Measurements from ENCODE around the gene IL17D.

The IL17D gene

DNA sequence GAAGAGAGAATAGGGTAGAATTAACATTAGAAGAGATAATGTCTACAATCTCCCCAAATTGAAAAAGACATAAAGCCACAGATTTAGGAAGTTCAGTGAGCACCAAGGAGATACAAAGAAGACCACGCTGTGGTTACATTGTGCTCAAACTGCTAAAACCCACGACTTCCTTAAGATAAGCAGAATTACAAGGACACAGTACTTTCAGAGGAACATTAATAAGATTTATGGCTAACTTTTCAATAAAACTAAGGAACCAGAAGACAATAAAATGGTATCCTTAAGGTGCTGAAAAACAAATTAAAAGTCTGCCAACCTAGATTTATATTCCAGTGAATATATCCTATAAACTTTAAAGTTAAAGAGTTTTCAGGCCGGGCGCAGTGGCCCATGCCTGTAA is 7.4 kb upstream of the IL17D start:
- no peak for DNase-seq

DNA sequence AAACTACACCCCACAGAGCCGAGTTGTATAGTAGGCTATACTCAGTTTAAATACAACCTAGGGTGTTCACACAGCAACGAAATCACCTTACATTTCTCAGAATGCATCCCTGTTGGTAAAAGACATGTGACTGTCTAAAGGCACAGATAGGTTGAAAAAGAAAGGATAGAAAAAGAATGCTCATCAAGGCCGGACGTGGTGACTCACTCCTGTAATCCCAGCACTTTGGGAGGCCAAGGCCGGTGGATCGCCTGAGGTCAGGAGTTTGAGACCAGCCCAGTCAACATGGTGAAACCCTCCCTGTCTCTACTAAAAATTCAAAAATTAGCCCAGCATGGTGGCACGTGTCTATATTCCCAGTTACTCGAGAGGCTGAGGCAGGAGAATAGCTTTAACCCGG is 3.8 kb upstream of the IL17D start:
- no peak for DNase-seq

DNA sequence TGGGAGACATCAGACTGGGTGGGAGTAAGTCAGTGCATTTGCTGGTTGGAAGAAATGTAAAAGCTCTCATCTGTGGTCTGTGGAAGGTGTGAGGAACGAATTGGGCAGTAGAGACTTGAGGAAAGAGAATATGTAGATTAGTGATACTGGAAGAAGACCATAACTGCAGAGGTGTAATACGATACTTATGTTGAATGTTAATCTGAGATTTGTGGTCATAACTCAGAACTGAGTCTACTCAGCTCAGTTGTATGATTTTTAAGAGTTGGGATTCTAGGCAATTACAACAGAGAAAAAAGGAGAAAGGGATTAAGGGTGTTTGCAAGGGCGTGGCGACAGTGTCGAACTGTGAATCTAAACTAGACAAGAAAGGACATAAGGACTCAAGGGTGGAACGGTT is 3.2 kb upstream of the IL17D start:
- DNase-seq = no peak

DNA sequence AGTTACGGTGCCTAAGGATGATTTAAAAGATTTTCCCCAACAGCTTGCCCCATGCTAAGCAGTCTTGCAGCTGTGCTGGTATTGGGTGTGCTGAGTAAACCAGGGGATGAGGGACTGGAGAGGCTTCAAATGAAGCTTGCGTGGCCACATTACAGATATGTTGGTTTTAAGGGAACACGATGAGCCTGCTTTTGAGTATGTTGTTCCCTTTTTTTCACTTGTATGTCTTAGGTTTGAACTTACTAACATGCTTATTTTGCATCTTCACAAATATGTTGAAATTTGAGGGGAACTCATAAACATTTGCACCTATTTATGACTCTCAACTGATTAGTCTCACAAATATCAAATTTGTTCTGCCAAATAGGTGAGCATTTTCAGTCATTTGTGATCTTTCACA is 2.0 kb upstream of the IL17D start:
- DNase-seq = no peak

DNA sequence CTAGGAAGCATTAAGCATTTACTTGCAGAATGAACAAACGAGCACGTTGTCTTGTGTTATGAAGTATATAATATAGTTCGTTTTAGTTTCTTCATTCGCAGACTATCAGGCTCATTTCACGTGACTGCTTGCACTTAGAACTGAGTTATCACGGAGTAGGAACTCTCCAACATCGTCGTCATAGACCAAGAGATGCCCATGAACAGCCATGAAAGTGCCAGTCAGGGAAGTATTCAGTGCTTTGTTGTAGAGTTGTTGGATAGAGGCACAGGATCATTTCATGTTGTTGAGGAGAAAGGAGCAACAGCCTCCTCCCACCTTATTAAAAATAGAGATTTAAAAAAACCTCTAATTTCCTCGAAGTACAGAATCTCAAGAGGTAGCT is 977 bp upstream of the IL17D start:
- DNase-seq = no peak

DNA sequence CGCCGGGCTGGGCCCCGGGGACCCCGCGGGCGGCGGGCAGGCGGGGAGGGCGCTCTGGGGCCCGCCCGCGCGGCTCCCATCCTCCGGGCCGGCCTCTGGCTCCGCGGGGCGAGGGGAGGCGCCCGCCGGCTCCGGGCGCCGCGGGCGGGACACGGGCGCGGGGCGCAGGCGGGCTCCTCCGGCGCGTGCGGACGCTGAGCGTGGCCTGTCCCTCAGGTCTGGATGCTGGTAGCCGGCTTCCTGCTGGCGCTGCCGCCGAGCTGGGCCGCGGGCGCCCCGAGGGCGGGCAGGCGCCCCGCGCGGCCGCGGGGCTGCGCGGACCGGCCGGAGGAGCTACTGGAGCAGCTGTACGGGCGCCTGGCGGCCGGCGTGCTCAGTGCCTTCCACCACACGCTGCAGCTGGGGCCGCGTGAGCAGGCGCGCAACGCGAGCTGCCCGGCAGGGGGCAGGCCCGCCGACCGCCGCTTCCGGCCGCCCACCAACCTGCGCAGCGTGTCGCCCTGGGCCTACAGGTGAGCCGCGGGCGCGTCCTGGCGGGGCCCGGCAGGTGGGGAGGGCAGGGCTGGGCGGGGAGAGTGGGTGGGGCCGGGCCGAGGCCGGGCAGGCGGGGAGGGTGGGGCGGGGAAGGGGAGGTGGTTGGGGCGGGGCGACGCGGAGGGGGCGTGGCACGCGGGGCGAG is 420 bp downstream of the IL17D start:
- peak; percentile 67 for DNase-seq

DNA sequence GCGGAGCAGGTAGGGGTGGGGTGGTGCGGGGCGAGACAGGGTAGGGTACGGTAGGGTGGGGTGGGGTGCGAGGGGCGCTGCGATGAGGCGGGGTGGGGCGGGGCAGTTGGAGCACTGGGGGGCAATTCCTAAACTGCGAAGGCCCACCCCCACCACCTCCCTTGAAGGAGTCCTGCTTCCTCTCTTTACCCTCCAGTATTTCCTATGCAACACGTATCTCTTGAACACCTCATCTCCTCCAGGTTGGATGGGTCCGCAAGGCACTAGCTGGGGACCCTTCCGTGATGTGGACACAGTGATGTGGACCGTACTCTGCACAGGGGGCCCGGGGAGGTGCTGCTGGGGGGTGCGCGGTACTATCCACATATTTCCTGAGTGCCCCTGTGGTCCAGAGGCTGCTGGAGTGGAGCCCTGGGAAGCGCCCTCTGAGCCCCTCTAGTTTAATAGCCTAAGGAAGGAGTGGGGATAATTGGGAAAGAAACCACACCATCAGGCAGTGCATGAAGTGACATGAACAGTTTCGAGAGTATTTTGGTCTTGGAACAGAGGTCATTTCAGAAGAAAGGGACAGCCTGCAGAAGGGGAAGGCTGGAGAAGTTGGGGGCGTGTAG is 1.1 kb downstream of the IL17D start:
- no peak for DNase-seq

DNA sequence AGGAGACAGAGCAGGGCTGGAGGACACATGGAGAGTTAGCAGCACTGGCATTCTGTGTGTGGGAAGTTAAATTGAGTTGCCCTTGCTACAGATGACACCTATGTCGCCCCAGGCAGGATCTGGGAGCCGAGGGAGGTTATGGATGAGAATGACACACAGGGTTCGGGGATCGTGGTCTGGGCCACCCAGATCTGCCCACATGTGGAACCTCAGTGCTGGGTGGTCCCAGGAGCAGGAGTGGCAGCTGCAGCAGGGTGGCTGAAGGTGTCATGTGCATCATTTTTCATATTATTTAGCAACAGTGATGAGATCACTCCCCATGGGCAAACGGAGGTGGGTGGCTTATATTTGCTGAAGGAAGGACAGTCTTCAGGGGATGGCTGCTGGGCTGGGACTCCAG is 3.2 kb downstream of the IL17D start:
- DNase-seq = no peak

DNA sequence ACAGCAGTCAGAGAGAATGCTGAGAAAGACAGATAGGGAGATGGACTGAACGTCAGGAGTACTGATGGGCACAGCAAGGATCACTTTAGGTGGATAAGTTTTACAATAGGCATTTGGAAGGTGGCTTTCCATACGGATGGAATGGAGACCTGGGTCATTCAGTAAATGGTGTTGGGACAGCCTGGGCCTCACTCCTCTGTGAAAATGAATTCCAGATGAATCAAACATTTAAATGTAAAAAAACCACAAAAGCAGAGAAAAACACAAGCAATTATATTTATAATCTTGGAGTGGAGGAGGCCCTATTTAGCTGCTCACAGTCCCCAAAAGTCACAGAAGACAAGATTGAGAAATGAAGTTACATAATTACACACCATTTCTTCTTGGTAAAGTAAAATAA is 4.7 kb downstream of the IL17D start:
- no peak for DNase-seq

DNA sequence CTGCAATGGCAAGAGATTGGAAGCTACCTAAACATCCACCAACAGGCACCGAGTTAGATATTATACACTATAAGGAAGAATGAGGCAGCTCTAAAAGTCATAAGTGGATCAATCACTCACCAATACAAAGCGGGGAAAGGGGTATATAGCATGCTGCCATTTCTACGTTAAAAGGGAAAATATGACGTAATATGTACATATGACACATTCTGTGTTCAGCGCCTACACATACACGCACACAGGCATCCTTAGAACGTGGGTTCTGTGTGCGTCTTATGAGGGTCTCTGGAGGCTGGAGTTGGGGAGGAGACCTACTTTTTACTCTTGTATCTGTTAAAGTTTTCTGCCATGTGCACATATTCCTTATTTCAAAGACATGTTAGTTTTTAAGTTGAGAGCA is 5.9 kb downstream of the IL17D start:
- no peak for DNase-seq

DNA sequence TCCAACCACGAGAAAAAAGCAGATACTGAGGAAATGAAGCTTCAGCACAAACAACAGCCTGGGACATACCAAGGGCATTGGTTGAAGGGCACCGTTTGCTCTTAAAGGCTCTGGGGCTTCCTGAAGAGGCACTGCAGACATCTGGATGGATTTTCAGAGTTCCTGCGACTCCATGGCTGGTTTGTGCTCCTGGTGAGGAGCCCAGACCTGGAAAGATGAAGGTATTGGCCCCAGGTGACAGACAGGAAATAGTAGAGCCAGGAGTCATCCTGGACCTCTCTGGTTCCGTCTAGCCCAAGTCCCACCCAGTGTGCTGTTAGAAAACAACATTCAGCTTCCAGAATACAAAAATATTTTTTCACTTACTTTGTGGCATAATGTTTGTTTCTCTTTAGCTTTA is 6.3 kb downstream of the IL17D start:
- DNase-seq = no peak

DNA sequence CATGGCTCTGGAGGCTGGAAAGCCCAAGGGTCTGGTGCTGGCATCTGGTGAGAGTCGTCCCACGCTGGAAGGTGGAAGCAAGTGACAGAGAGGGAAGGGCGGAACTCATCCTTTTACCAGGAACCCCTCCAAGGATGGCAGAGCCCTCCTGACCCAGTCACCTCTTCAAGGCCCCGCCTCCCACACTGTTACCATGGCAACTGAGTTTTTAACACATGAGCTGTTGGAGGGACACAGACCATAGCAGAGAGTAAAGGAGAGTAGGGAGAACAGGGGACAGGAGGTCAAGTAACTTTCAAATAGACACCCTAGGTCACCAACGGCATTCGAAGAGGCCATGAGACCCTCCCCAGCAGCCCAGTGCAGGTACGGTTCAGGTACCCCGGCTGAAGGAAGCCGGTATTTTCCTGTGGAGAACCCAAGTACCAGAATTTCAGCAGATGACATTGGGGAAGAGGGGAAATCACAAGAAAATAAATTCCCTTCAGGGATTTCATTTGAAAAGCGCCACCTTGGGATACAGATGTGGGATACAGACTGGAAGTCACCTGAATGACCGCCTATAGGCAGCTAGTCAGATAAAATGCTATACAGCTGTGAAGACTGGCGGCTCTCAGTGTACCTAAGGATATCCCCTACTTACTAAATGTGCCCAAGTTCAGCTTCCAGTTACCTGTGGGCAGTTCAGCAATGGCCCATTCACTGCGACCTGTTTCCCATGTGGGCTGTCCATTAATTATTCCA is 8.0 kb downstream of the IL17D start:
- DNase-seq = no peak

DNA sequence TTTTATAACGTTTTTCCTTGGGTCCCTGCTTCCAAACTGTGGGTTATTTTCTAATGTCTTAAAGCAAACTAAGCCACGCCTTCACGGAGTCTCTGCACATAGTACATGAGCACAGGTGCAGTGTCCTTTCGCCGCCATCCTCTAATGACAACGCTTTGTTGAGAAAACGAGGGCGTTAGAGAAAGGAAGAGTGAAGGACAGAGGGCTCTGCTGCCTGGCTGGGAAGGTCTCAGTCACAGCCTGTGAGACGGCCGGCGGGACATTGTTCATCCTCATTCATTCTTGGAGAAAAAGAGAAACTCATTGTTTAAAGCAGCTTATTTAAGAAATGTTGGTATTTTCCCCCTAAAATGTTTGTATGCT is 9.5 kb downstream of the IL17D start:
- DNase-seq = no peak

DNA sequence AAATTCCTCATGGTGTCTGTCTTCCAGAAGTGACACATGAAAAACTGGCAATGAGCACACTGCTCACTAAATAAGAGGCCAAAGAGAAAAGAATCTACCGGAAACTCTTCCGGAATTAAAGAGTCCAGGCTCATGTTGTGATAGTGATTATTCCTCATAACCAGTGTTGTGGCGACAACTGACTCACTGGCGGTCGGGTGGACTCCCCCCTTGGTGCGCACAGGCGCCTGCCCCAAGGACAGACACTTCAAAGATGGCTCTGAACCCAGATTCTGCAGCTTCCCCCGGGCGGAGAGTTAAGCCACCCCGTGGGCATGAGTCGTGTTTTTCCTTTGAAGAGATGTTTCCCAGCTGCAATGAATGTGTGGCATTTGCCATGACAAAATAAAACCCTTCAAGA is 10.3 kb downstream of the IL17D start:
- DNase-seq = no peak

DNA sequence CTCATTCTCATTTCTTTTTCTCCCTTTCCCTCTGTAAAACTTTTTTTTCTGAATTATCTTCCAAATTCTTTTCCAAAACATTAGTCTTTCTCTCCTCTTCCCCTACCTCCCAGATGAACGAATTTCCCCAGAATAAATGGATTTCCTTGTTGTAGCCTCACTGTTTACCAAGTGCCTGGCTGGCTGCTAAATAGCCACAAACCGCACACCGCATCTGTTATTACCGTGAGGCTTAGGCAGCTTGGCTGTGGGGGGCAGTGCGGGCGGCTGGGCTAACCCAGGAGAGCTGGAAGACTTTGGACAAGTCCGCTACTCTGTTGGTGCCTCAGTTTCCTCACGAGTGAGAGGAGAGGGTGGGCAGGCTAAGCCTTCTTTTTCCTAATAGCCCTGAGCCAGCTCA is 10.7 kb downstream of the IL17D start:
- DNase-seq = no peak

DNA sequence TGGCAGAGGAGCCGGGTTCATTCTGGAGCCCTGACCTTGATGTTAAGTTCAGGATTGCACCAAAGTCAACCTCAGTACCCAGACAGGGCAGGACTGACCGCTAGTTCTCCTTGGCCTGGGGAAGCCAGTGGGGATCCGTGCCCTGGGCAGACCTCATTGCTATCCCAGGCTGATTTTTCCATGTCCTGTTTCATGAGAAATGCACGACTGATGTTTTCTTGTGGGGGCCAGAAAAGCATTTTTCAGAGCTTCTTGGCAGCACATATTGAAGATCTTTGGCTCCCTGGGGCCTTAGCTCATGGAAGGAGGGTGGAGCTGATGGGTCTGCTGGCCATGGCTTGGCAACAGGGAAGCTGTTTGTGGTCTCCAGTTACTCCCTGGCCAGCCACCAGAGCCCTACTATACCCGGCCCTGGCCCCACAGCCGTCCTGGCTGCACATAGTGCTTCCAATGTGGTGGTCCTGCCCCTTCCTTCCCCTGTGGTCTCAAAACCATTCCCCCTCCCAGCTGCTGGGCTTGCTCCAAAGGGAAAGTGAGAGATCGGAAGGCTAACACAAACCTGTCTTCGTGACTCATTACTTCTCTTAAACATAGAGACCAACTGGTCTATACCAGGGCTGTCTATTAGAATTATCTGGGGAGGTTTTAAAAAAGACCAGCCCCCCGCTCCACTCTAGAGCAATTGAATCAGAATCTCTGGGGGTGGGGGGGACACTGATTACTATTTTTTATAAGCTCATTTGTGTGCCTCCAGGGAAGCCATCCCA is 11.2 kb downstream of the IL17D start:
- DNase-seq = no peak

DNA sequence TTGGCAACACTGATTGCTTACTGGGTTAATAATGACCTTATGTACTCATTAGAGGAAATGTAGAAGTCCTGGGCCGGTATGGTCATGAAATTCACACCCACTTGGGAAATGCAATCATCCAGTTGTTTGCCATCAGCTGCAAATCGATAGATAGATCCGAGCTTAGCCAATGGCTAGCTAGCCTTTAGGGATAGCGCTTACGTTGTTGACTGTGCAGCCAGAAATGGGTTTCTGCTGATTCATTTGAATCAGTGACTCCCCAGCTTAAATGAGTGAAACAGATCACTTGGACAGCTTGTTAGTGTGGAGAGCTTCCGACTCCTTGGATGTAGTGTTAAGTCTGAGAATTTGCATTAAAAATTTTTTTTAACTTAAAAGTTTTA is 11.8 kb downstream of the IL17D start:
- DNase-seq = no peak

DNA sequence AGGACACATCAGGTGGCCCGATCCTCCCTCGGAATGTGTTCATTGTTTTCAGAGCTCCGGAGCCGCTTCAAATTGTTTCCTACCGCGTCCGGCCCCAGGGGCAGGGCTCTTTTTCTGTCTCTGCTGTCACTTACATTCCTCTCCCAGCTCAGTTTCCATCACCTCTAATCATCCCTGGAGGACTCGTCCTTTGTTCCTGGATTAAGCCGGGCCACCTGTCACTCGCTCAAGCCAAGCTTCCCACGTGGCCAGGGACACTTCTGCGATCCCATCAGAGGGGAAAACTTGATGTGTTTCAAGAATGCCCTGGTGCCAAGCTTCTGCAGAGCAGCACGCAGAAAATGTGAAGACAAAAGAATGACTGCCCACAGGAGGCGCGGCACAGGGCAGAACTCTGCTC is 13.5 kb downstream of the IL17D start:
- DNase-seq = no peak

DNA sequence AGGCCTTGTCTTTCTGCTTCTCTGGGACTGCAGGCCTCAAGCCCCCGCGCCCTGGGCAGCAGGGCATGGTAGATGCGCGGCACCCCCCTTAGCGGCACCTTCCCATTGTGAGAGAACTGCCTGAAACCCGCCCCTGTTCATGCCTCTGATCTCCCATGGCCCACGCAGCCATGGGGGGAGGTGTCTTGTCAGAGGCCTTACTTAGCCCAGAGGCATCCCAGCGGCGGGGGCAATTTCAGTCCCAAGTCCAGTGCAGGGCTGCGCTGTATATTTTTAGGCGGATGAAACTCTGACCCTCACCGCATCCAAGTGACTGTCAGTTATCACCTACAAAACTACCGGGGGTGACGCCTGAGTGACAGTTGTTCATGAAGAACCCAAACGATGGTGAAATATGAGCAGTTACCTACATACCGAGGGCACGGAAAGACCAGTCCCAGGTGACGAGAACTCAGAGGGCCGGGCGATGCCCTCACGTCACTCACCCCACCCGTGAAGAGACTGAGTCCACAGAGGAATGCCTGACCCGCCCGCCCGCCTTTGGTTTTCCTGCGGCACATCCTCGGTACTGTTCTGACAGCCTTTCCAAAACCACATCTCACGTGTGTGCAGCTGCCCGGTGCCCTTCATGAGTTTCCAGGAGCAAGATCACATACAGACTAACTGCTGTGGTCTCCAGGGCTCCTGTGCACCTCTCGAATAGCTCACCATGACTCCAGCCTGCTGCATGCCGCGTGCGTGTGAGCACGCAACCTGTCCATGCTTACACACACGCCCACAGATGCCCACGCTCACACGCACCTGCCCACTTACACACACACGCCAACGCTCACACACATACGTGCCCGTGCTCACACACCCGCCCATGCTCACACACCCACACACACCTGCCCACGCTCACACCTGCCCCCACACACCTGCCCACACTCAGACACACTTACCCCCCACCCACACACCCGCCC is 14.4 kb downstream of the IL17D start:
- no peak for DNase-seq

DNA sequence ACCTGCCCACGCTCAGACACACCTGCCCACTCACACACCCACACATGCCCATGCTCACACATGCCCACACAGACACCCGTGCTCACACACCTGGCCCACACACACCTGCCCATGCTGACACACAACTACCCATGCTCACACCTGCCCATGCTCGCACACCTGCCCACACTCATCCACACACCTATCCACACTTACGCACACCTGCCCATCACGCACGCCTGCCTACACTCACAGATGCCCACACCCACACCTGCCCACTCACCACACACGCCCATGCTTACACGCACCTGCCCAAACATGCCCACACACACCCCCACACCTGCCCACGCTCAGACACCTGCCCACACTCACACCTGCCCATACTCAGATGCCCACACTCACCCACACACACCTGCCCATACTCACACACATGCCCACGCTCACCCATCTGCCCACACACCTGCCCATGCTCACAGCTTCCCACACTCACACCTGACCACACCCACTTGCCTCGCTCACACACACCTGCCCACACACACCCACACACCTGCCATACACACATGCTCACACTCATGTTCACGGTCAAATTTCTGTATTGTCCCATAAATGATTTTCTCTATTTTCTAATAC is 15.6 kb downstream of the IL17D start:
- no peak for DNase-seq

DNA sequence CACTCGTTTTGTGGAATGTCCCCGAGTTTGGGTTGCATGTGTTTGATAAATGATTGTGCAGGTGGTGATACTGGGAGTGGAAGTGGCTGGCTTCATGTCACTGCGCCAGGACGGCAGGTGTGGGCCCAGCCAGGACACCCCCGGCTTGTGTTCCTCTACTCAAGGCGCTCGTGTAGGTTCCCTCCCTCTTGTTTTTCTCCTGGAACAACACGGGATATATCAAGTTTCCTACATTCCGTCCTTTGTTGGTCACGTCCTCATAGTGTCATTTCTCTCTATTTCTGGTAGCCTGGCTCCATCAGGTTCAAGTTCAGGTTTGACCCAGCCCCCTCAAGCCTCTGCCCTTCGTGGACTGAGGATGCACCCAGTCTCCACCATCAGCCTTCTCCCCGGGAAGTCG is 16.3 kb downstream of the IL17D start:
- DNase-seq = no peak

DNA sequence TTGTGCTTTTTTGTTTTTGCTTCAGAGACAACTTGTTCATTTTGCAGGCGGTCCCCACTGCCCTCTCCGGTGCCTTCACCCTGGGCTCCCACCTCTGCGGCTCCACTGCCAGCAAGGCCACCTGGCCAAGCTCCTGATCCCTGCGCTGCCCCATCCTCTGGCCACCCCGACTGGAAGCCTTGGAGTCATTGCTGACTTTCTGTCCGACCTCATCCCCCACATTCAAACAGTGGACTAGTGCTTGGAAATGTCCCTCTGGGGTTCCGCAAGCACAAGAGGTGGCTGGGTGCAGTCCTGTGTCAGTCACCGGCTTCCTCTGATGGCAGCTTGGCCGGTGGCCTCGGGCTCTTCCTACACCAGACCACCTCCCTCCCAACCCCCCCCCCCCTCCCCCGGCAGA is 17.0 kb downstream of the IL17D start:
- no peak for DNase-seq

Measured in CD4-positive, alpha-beta T cell treated with Interleukin-4 for 4 hours (primary cell).